H1 (cell line): ENCODE results near the gene FOXRED1. TPM values are rescaled to one million over a fixed set of nuclear protein-coding genes. Genes with fewer than 3 reads are reported as not detected.
A peak's percentile ranks its signal among the peaks of the same experiment; 100 is the strongest.

Experiments
- CTCF ChIA-PET: fragments of 300-600 bp; sonication (Branson Sonifier 250); formaldehyde crosslinking; loops from one replicate; lab custom pipeline; 2021; ENCODE audit not compliant: partially characterized antibody; lab: Charles Lee
- POLR2A ChIA-PET: fragments of 300-600 bp; sonication (Branson Sonifier 250); formaldehyde crosslinking; loops from one replicate; lab custom pipeline; 2021; ENCODE audit warnings: inconsistent platforms; ENCODE audit not compliant: partially characterized antibody; lab: Charles Lee
- DNase-seq, 2 experiments: peaks; one replicate each; pipeline versions ENCODE4 v3.0.0 to v3.0.0-alpha.2; 2010 to 2022; ENCODE audit warnings: low spot score in 2 of 2, low read depth in 1 of 2, mixed read lengths in 1 of 2
- FAIRE-seq: peaks from 2 replicates; lab custom pipeline; 2011; peaks lifted over from hg19 to GRCh38; lab: Jason Lieb, UNC
- H2AFZ ChIP-seq: 2 replicates; pipeline ENCODE4 v1.8.1; 2012; ENCODE audit warnings: low read length, inconsistent platforms
- H2AK5ac ChIP-seq: 2 replicates; pipeline ENCODE4 v1.6.1; 2013; ENCODE audit warnings: low read depth, low read length
- H2BK120ac ChIP-seq: replicated peaks from 2 replicates; pipeline ENCODE3; 2013; ENCODE audit warnings: low read depth, low read length, inconsistent platforms
- H2BK12ac ChIP-seq: 2 replicates; pipeline ENCODE4 v1.6.1; 2013; ENCODE audit warnings: low read depth, low read length
- H2BK15ac ChIP-seq: 2 replicates; pipeline ENCODE4 v1.6.1; 2013; ENCODE audit warnings: low read length
- H2BK20ac ChIP-seq: 2 replicates; pipeline ENCODE4 v1.6.1; 2013; ENCODE audit warnings: low read length
- H2BK5ac ChIP-seq: 2 replicates; pipeline ENCODE4 v1.6.1; 2013; ENCODE audit warnings: low read depth, low read length
- H3K14ac ChIP-seq: 2 replicates; pipeline ENCODE4 v1.6.1; 2013; ENCODE audit warnings: inconsistent platforms; ENCODE audit not compliant: insufficient read length
- H3K18ac ChIP-seq: 2 replicates; pipeline ENCODE4 v1.6.1; 2013; ENCODE audit warnings: low read length; ENCODE audit errors: extremely low read depth
- H3K23ac ChIP-seq: 2 replicates; pipeline ENCODE4 v1.6.1; 2013; ENCODE audit warnings: inconsistent platforms; ENCODE audit not compliant: insufficient read length
- H3K23me2 ChIP-seq: 2 replicates; pipeline ENCODE4 v1.6.1; 2013; ENCODE audit warnings: low read depth, low read length
- H3K27ac ChIP-seq: 2 replicates; pipeline ENCODE4 v1.6.1; 2011; ENCODE audit warnings: low read depth, low read length, inconsistent platforms
- H3K27me3 ChIP-seq, 4 experiments: replicated peaks in 1 of 4; 1 replicate in 1 of 4; 2 replicates in 3 of 4; pipeline versions ENCODE4 v1.6.1 to v1.8.1; 2011 to 2013; ENCODE audit warnings: low read length in 3 of 4, mild to moderate bottlenecking in 3 of 4, inconsistent platforms in 2 of 4, mixed read lengths in 2 of 4, moderate library complexity in 1 of 4; ENCODE audit not compliant: control insufficient read depth in 3 of 4, insufficient read depth in 3 of 4; ENCODE audit errors: extremely low read depth in 1 of 4
- H3K36me3 ChIP-seq, 4 experiments: 2 replicates each; pipeline versions ENCODE4 v1.6.1 to v1.8.1; 2011 to 2013; ENCODE audit warnings: mild to moderate bottlenecking in 4 of 4, low read length in 3 of 4, moderate library complexity in 2 of 4, control low read depth in 1 of 4, inconsistent platforms in 1 of 4; ENCODE audit not compliant: insufficient read depth in 4 of 4, control insufficient read depth in 2 of 4
- H3K4ac ChIP-seq: replicated peaks from 2 replicates; pipeline ENCODE3; 2013; ENCODE audit warnings: low read length, low read depth, mixed read lengths, inconsistent platforms; ENCODE audit not compliant: insufficient read length
- H3K4me1 ChIP-seq, 4 experiments: replicated peaks in 1 of 4; 1 replicate in 1 of 4; 2 replicates in 3 of 4; pipeline versions ENCODE4 v1.6.1 to v1.8.1; 2011 to 2013; ENCODE audit warnings: low read length in 3 of 4, inconsistent platforms in 2 of 4, mixed read lengths in 1 of 4; ENCODE audit not compliant: insufficient read depth in 4 of 4, control insufficient read depth in 3 of 4
- H3K4me2 ChIP-seq, 2 experiments: 2 replicates each; pipeline versions ENCODE4 v1.6.1 to v1.8.1; 2011 to 2013; ENCODE audit warnings: low read depth in 2 of 2, low read length in 2 of 2, control low read depth in 1 of 2, inconsistent platforms in 1 of 2, mild to moderate bottlenecking in 1 of 2; ENCODE audit not compliant: insufficient read depth in 1 of 2
- H3K4me3 ChIP-seq, 4 experiments: fragments of 200-600, 300-600 bp in 1 of 4; sonication (generic), shearing (Covaris generic), sonication (Bioruptor Twin) in 1 of 4; 2 replicates each; pipeline versions ENCODE4 v1.5.1 to v1.8.1; 2011 to 2016; ENCODE audit warnings: low read length in 4 of 4, low read depth in 3 of 4, control low read depth in 2 of 4, inconsistent platforms in 2 of 4, mild to moderate bottlenecking in 2 of 4, mixed read lengths in 1 of 4, moderate library complexity in 1 of 4; ENCODE audit not compliant: insufficient read depth in 2 of 4; ENCODE audit errors: extremely low read depth in 1 of 4
- H3K56ac ChIP-seq: replicated peaks from 2 replicates; pipeline ENCODE3; 2013; ENCODE audit warnings: low read depth, mild to moderate bottlenecking, mixed read lengths, low read length, inconsistent platforms; ENCODE audit not compliant: insufficient read length
- H3K79me1 ChIP-seq: 2 replicates; pipeline ENCODE4 v1.6.1; 2013; ENCODE audit warnings: low read depth, low read length, control low read depth
- H3K79me2 ChIP-seq, 2 experiments: 2 replicates each; pipeline versions ENCODE4 v1.6.1 to v1.8.1; 2012 to 2013; ENCODE audit warnings: low read length in 2 of 2, mild to moderate bottlenecking in 2 of 2, inconsistent platforms in 1 of 2; ENCODE audit not compliant: insufficient read depth in 2 of 2, control insufficient read depth in 1 of 2
- H3K9ac ChIP-seq, 4 experiments: replicated peaks in 1 of 4; 1 replicate in 1 of 4; 2 replicates in 3 of 4; pipeline versions ENCODE4 v1.6.1 to v1.8.1; 2011 to 2013; ENCODE audit warnings: low read depth in 3 of 4, low read length in 3 of 4, control low read depth in 2 of 4, mild to moderate bottlenecking in 2 of 4, moderate library complexity in 2 of 4, inconsistent platforms in 1 of 4; ENCODE audit errors: extremely low read depth in 1 of 4
- H3K9me3 ChIP-seq, 2 experiments: 2 replicates each; pipeline versions ENCODE4 v1.6.1 to v1.8.1; 2012 to 2013; ENCODE audit warnings: mild to moderate bottlenecking in 2 of 2, moderate library complexity in 2 of 2, control low read depth in 1 of 2, inconsistent platforms in 1 of 2, low read depth in 1 of 2, low read length in 1 of 2, mixed read lengths in 1 of 2; ENCODE audit not compliant: insufficient read depth in 2 of 2
- H4K20me1 ChIP-seq, 2 experiments: replicated peaks in 1 of 2; 2 replicates each; pipeline versions ENCODE3 to v1.8.1; 2011 to 2013; ENCODE audit warnings: inconsistent platforms in 2 of 2, low read length in 2 of 2, mild to moderate bottlenecking in 1 of 2; ENCODE audit not compliant: insufficient read depth in 2 of 2, control insufficient read depth in 1 of 2
- H4K5ac ChIP-seq: 2 replicates; pipeline ENCODE4 v1.6.1; 2013; ENCODE audit warnings: low read length, low read depth, mixed read lengths, inconsistent platforms; ENCODE audit not compliant: insufficient read length
- H4K8ac ChIP-seq: 2 replicates; pipeline ENCODE4 v1.8.0; 2013; ENCODE audit warnings: mild to moderate bottlenecking, moderate library complexity, low read length, inconsistent platforms; ENCODE audit not compliant: insufficient read depth; ENCODE audit errors: extremely low read depth
- H4K91ac ChIP-seq: replicated peaks from 2 replicates; pipeline ENCODE3; 2013; ENCODE audit warnings: low read length, mixed read lengths, inconsistent platforms; ENCODE audit not compliant: insufficient read length
- POLR2AphosphoS5 ChIP-seq: IDR thresholded peaks from 2 replicates; pipeline ENCODE4 v1.6.1; 2011; ENCODE audit warnings: low read depth, low read length
- SIX5 ChIP-seq: IDR thresholded peaks from 2 replicates; pipeline ENCODE4 v1.6.1; 2011; ENCODE audit warnings: mild to moderate bottlenecking, low read depth, low read length
- WGBS, 2 experiments: shearing (Covaris generic) in 1 of 2; methylation state at CpG; one replicate each; pipeline versions ENCODE4 v1.1.6 to v1.1.7; 2013 to 2015; ENCODE audit warnings: low lambda C conversion rate in 2 of 2, mixed read lengths in 2 of 2, inconsistent platforms in 1 of 2, low coverage in 1 of 2, missing lambda C conversion rate in 1 of 2; ENCODE audit not compliant: insufficient replicate concordance in 2 of 2, insufficient coverage in 1 of 2, insufficient read length in 1 of 2; ENCODE audit errors: extremely low coverage in 1 of 2, missing lambda C conversion rate in 1 of 2; 5-methylcytosine and 5-hydroxymethylcytosine counted together
- polyA plus RNA-seq, 7 experiments: library from polyadenylated mRNA; depleted of rRNA in 3 of 7; stranded (reverse) in 5 of 7; unstranded in 2 of 7; fragments of >200 nt in 5 of 7; fragments of 200-250 nt in 2 of 7; gene quantifications; 1 replicate in 5 of 7; 2 replicates in 1 of 7; 4 replicates in 1 of 7; pipeline versions ENCODE4 v1.2.1 to v1.2.3, GENCODE V29; 2011 to 2013; ENCODE audit warnings: missing spikeins in 2 of 7, mixed read lengths in 2 of 7
- total RNA-seq: library from RNA; stranded (reverse); fragmentation: NEBNext Ultra II Directional; extraction: Animal tissue kit (Norgen Biotek cat#: 25700); gene quantifications from 2 replicates; pipeline ENCODE4 v1.2.1, GENCODE V29; 2021

Gene FOXRED1
- total and polyA plus RNA-seq, 2 of the 8 experiments (the other 6 are each of a cell fraction or from before 2014, with no cell fraction given), result 48.8 to 99.4 TPM

- POLR2A ChIA-PET, result interaction anchor here (1.1 to 5.9 kb wide), 8 partner anchors 9 to 54 kb away, joined by 3 to 43 read pairs (median 4); partner anchors contain the start of genes FAM118B, RPUSD4 and TIRAP
Observed at GRCh38 chr11:126265811-126266210, 3.1 kb upstream of the FOXRED1 start.

More at GRCh38 chr11:126265811-126266210, 3.1 kb upstream of the FOXRED1 start:
- H3K18ac ChIP-seq, result no peak overlapping the region
- H2BK120ac ChIP-seq, result no peak overlapping the region
- no peak overlapping the region for H3K4me3 ChIP-seq
- H3K56ac ChIP-seq, result no peak overlapping the region
- no peak overlapping the region for H2AK5ac ChIP-seq
- H4K8ac ChIP-seq, result no peak overlapping the region
- H3K14ac ChIP-seq, result no peak overlapping the region
- H4K20me1 ChIP-seq, result peaks cover 2 to 8% of the 10 kb centered on the region in 2 experiments
- peaks cover 3% of the 10 kb centered on the region; the same call in 1 of the 2 replicates for H3K79me1 ChIP-seq
- H2BK5ac ChIP-seq, result no peak overlapping the region
- H3K4me2 ChIP-seq, result no peak overlapping the region
- TF ChIP-seq POLR2AphosphoS5 (peak; percentile 56), SIX5 (no peak)
- no peaks in the 10 kb centered on the region for H3K9me3 ChIP-seq
- H3K27ac ChIP-seq, result no peak overlapping the region
- H3K9ac ChIP-seq, result no peak overlapping the region
- no peak overlapping the region for H3K23ac ChIP-seq
- H3K4ac ChIP-seq, result no peak overlapping the region
- peaks cover 0 to 7% (median 2%) of the 10 kb centered on the region in 4 experiments; a peak in 1 of 7 replicates for H3K4me1 ChIP-seq
- WGBS, 2 experiments, result 93% methylated on average over 8 of the region's 8 CpGs; no CpG with 5 or more reads in 1 of the 2 experiments
- no peak overlapping the region for H2BK20ac ChIP-seq
- no peak overlapping the region for H2AFZ ChIP-seq
- H4K91ac ChIP-seq, result no peak overlapping the region
- H2BK12ac ChIP-seq, result no peak overlapping the region
- no peak overlapping the region for H4K5ac ChIP-seq
- H3K36me3 ChIP-seq, result peaks cover 39 to 61% (median 50%) of the 10 kb centered on the region in 4 experiments
- no peak for FAIRE-seq
- no peak for DNase-seq
- no peaks in the 10 kb centered on the region for H3K27me3 ChIP-seq
- no peak overlapping the region for H2BK15ac ChIP-seq
- CTCF ChIA-PET, result interaction anchor here (1.3 to 1.7 kb wide), 2 partner anchors 21 to 347 kb away, joined by 3 to 5 read pairs; no protein-coding TSS in a partner anchor
- peaks cover 3% of the 10 kb centered on the region; the same call in 1 of the 2 replicates for H3K23me2 ChIP-seq
- peaks cover 0 to 33% of the 10 kb centered on the region in 2 experiments; a peak in 2 of 4 replicates for H3K79me2 ChIP-seq
